ENCODE measurements around the gene TOP3B.

The TOP3B gene

DNA sequence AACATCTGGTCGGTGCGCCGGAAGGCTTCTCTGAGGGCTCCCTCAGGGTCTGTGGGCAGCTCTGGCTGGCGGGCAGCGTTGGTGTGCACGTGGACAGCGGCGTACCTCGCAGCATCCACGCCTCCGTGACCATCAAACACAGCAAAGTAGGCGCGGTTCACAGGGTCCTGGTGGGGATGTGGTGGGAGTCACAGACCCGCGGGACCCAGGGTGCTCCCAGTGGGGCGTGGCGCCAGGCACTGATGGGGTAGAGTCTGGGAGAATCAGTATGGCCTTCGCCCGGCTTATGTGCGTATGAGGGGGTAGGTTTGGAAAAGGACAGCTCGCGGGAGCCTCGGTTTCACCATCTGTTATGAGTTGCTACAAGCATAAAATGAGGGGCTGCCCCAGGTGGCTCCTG, 49.2 kb downstream of the TOP3B start:
- DNase-seq (ENCODE audit: extremely low spot score, insufficient read length, low read depth) (no peak), FAIRE-seq (no peak)

DNA sequence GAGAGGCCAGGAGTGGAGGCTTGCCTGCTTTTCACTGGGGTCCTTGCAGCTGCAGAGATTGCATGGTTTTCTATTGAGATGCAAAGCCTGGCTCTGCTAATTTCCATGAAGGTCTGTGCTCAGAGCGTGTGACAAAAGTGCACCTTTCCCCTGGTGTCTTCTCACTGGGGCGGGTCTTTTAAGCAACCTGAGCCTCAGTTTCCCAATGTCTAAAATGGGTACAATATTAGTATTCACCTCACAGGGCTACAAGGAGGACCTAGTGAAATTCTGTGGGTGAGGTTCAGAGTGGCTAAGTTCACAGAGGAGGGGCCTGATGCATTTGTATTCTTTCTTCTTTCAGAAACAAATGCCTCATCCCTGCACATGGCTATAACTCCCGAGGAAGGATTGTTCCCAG, 50.2 kb downstream of the TOP3B start:
- DNase-seq (ENCODE audit: extremely low spot score, insufficient read length, low read depth) (no peak), FAIRE-seq (no peak)

DNA sequence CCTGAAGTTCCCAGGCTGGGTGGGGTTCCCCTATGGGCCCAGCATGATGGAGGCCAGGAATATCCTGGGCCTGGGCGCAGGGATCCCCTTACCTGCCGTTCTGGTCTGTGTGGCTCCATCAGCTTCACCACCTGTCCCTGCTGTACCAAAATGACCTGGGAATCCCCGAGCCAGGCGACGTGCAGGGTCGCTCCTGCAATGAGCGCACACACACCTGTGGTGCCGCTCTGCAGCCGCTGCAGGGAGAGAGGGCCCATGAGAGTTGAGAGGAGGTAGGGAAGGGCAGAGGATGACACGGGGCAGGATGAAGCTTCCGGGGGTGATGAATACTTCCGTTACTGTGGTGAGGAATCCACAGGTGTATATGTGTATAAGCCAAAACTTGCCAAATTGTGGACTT, 51.5 kb downstream of the TOP3B start:
- FAIRE-seq = no peak

DNA sequence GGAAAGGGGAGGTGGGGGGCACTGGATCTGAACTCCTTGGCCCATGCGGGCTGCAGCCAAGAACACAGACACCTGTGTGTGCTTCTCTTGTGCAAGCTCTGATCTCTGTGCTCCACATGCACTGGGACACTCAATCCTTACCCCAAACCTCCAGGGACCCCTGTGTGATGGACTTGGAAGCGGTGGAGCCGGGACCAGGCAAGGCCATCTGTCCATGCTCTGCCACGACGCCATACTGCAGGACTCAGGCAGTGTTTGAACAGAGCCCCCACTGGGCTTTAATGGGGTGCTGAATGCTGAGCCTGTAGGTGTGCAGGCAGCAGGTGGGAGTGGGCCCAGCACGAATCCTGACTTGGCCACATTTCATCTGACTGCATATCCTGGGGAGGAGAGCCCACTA, 53.3 kb downstream of the TOP3B start:
- DNase-seq (ENCODE audit: extremely low spot score, insufficient read length, low read depth) (no peak), FAIRE-seq (no peak)

More for the DNA sequence above, 51.5 kb downstream of the TOP3B start:
- no peak for DNase-seq (ENCODE audit: extremely low spot score, insufficient read length, low read depth)

DNA sequence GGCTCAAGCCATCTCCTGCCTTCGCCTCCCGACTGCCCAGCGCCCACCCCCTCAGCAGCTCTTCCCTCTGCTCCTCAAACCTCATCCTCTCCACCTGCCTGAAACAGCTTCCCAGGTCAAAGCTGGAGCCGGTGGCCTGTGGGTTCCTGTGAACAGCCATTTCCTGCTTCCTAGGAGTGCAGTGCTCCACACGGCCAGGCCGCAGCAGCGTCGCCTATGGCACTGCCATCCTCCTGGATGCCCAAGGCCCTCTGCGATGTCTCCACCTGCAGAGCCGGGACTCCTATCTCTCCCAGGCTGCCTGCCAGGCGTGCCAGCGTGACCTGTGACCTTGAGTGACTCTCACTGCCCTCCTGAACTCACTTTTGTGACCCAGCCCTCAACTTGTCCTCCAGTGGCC, 54.5 kb downstream of the TOP3B start:
- no peak for FAIRE-seq
- no peak for DNase-seq (ENCODE audit: extremely low spot score, insufficient read length, low read depth)

DNA sequence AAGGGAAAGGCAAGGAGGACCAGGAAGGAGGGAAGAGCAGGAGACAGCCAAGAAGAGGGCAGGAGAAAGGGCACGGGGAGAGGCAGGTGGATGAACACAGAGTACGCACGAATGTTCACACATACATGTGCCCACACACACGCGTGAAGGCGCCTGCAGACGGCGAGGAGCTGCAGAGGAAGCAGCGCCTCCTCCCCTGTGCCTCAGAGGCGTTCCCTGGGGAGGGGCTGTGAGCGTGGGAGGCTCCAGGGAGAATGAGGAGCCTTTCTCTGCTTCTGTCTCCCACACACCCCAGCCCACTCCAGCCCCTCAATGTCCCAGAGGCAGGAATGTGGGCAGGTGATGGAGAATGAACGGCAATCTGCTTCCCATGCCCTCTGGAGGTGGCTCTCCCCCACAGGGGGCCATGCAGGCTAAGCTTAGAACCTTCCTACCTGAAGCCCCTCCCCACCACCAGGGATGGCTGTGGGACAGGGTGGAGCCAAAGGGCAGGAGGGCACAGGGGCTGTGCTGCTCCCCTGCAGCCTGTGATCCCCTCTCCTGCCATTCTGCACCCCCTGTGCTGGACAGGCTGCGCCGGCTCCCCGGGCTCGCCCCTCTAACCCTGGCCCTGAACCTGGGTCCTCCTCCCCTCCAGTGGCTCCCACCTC, 55.3 kb downstream of the TOP3B start:
- DNase-seq (ENCODE audit: extremely low spot score, insufficient read length, low read depth) (no peak), FAIRE-seq (no peak)

DNA sequence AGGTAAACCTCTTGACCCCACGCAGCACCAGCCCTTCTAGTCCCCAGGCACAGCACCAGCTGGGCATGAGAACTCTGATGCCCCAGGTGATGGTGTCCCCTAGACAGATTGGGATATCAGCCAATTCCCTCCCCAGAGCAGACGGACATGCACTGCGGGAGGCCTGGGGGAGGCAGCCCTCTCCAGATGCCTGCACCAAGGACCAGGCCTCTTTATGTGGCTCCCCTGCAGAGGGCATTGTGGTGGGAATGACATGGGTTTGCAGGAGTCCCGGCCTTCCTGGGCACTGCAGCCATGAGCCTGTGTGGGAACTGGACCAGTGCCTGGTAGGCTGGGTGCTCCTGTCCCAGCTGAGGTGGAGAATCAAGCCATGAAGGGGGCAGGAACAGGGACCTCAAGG, 55.9 kb downstream of the TOP3B start:
- no peak for DNase-seq (ENCODE audit: extremely low spot score, insufficient read length, low read depth)

DNA sequence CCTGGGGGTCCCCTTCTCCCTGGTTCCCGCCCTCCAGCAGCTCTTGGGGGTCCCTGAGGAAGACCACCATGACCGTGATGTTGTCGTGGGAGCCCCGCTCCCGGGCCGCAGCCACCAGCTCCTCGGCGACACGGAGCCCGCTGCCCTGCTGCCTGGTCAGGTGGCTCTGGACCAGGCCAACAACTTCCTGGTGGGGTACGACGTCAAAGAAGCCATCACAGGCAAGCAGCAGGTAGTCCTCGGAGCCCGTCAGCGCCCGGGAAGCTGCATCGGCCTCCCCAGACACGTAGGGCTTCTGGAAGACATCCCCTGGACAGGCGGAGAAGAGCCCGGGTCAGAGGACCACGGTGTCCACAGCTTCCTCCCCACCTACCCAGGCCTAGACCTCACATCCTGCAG, 59.4 kb downstream of the TOP3B start:
- DNase-seq (ENCODE audit: extremely low spot score, insufficient read length, low read depth) (no peak), FAIRE-seq (no peak)

More for the DNA sequence above, 55.9 kb downstream of the TOP3B start:
- no peak for FAIRE-seq

DNA sequence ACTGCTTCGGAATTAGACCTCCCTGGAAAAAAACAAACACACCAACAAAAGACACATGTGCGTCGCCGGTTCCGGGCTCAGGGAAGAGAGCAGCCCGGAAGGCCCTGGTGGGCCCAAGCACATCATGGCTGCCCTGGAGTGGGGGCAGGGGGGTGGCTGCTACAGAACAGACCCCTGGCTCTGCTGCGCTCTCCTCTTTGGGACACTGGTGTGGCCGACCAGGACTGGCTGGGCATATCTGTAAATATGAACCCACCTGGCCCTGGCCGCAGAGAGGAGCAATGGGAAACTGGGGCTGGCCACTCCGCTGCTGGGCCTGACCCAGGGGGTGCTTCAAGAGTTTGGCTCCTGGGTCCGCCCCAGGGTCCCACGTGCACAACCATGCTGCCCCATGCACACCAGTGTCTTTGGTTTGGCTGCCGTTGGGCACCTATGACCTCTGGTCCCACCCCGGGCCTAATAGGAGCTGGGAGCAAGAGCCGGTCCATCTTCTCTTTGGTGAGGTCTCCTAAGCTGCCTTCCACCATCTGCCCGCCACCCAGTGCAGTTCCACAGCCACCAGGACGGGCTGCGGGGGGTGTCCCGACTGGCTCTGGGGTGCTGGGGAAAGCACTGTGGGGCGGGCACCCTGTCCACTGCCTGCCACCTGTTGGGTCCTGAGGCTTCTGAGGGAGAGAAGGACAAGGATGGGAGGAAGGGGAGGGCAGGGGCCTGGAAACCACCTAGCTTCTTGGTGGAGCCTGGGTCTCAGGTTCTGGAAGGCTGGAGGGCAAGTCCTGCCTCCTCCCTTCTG, 60.0 kb downstream of the TOP3B start:
- no peak for FAIRE-seq
- no peak for DNase-seq (ENCODE audit: extremely low spot score, insufficient read length, low read depth)

DNA sequence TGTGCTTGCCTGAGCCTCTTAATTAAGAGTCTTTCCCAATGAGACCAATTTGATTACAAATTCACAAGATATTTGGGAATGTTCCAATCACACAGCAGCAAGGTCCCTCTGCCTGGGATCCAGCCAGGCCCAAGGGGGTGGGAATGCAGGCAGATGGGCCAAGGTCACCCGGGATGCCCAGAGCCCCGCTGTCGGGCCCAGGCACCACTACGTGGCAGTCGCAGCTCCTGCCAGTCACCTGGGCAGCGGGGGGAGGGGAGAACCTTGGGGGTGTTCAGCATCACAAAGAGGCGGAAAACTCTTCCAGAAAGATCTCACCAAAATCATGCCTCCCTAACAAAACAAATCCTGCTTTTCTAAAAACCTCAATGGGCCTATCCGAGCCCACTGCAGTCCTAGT, 60.9 kb downstream of the TOP3B start:
- DNase-seq (ENCODE audit: extremely low spot score, insufficient read length, low read depth) (no peak), FAIRE-seq (no peak)

DNA sequence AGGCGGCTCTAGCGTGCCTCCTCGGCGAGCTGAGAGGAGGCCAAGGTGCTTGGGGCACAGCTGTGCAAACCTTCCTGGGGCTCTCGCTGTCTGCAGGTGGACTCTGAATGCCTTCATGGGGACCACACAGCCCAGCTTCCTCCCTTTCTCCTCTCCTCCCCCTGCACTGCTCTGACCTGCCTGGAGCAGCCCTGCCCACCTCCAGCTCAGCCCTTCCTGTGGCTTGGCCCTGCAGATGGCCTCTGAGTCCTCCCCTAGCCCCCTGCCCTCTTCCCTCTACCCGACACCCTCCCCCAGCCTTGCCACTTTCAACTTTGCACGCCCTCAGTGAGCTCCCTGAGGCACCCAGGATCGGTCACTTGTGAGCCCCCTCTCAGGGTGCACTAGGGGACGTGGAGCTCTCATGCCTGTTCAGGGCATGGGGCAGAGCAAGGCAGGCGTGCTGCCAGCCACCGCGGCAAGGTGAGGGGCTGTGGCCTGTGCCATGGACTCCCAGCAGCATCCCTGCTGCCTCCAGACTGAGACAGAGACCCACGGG, 61.3 kb downstream of the TOP3B start:
- FAIRE-seq (no peak), DNase-seq (ENCODE audit: extremely low spot score, insufficient read length, low read depth) (no peak)

DNA sequence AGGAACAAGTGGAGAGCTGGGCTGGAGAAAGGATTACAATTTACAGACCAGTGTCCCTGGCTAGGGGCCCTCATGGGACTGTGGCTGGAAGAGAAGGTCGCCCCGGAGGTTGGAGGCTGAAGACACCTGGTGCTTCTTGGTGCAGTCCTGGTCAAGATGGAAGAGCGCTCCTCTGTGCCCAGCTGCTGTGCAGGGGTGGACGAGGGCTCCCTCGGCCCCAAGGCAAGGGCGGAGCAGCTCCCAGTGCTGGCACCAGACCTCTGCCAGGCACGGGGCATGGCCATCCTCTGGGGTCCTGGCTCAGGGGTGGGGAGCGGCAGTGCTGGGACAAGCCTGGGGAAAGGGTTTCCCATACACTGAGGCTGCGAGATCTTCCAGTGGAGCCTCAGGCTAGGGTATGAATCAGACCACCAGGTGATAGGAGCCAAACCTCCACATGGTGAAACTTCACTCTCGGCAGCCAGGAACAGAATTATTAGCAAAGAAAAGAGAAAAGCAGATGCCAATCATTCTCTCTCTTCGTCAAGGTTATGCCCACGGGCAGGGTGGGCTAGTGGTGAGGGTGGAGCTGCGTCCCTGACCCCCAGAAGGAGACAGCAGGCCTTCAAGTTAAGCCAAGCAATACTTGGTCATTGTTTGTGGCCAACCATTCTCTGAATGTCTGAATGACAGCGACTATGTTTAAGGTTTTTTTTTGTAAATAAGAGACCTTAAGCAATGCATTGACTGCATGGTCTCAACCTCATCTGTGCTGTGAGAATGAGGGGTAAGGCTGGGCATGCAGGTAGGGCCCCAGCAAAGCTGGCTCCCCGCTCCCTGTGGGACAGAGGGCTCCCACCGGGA, 62.0 kb downstream of the TOP3B start:
- no peak for DNase-seq (ENCODE audit: extremely low spot score, insufficient read length, low read depth)
- FAIRE-seq = no peak

DNA sequence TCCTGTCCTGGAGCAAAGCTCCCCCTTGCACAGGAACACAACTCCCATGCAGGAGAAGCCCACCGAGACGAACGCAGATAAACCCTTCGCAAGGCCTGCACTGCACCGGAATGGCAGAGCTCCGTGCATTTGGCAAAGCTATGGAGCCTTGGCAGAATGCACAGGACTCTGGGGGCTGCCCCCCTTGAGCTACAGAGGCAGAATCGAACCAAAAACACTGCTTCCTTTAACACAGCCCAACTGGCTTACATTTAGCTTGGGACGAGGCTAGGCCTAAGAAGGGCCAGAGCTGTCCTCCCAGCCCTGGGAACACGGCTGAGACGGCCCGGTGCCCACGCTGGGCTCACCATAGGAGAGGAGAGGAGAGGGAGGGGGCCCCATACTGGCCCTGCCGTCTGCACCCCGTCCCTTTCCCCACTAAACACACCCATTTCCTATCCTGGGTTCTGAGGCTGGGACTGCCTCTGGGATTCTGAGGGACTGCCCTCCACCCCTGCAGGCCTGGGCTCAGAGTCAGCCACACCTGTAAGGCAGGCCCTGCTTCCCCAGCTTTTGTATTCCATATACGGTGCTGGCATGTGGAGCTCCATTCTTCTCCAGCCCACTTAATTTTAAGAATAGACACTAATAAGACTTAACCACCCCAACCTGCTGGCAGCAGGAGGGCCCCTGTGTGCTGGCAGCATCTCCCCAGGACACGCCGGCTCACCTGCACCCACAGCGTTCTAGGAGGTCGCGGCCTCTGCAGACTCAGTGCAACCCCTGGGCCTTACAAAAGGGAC, 62.9 kb downstream of the TOP3B start:
- no peak for FAIRE-seq
- no peak for DNase-seq (ENCODE audit: extremely low spot score, insufficient read length, low read depth)

DNA sequence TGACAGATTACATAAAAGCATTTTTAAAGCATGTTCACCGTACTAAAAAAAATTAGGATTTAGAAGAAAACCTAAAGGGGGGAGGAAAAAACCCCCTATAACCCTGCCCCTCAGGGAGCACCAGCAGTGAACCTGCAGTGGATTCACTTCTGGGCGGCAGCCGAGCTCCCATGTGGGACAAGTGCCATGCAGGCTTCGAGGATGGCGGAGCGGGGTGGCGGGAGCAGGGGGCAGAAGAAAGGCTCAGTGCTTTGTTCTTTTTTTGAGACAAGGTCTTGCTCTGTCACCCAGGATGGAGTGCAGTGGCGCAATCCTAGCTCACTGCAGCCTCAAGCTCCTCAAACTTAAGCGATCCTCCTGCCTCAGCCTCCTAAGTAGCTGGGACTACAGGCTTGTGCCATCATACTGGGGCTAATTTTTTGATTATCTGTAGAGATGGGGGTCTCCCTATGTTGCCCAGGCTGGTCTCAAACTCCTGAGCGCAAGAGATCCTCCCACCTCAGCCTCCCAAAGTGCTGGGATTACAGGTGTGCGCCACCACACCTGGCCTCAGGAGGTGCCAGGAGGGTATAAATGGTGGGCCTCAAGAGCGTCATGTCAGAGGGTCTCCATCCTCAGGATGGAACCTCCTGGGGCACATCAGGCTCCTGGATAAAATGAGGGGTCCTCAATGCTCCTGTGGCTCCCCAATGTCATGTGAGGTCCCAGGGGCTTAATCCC, 64.0 kb downstream of the TOP3B start:
- FAIRE-seq (no peak), DNase-seq (ENCODE audit: extremely low spot score, insufficient read length, low read depth) (no peak)

DNA sequence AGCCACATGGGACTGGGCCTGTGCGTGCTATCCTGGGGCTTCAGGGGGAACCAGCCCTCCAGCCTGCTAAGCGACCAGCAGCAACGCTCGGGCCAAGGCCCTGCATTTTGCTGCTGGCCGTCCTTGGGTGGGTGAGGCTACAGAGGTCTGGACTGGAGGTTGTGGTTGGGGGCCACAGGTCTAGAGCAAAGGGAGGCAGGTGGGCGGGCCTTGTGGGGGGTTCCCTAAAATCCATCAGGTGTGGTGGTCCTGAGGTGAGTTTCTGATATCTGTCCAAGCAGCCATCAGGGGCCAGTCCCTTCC, 64.7 kb downstream of the TOP3B start:
- DNase-seq (ENCODE audit: extremely low spot score, insufficient read length, low read depth) = no peak
- no peak for FAIRE-seq

DNA sequence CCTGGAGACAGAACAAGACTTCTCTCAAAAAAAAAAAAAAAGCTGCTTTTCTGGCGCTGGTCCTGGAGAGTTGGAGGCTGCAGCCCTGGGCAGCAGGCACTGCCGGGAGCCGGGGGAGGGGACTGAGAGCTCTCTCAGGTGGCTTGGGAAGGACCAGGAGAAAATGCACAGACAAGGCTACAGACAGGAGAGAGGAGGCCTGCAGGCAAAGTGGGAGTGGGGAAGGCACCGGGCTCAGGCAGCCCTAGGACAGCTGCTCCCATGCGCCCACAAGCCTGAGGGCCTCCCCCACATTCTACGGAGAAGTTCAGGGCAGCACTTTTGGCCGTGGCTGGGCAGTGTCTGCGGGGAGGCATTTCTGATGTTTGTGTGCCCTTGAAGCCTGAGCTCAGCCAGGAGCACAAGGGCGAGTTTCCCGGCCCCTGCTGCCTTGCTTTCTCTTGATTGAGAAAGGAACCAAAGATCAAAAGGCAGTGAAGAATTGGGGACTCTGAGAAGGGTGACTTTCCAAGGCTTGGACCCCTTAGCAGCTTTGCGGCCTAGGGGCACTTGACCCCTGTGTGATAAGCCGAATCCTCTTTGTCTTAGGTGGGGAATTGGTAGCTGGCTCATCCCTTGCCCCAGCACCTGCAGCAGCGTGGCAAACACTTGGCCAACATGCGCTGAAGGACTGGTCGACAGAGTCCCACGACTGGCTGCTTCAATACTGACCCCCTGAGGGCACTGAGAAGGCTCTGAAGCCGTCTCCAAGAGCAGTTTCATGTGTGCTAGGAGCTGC, 65.2 kb downstream of the TOP3B start:
- FAIRE-seq (no peak), DNase-seq (ENCODE audit: extremely low spot score, insufficient read length, low read depth) (no peak)

DNA sequence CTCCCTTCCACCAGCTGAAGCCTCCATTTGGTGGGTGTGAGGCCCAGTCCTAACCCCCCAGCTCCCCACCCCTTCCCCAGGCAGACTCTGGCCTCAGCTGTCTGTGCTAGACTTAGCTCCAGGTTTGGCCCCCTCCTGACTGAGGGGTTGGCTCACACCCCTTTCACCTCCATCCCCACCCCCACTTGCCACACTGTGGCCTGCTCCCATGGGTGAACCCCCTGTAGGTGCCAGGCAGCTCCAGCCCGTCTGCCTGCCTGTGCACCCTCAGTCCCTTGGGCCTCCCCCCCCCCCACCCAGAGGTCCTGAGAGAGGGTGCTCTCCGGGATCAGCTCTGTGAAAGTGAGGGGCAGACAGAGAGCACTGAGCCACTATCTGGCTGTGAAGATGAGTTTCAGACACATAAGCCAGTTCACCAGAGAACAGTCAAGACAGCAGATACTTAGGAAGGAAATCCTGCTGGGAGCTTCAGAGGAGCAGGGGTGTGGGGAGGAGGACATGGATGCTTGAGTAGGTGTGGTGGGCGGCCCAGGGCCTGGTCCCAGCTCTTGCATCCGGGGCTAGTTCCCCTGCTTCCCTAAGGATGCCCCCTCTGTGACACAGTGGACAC, 66.2 kb downstream of the TOP3B start:
- FAIRE-seq = no peak
- no peak for DNase-seq (ENCODE audit: extremely low spot score, insufficient read length, low read depth)

DNA sequence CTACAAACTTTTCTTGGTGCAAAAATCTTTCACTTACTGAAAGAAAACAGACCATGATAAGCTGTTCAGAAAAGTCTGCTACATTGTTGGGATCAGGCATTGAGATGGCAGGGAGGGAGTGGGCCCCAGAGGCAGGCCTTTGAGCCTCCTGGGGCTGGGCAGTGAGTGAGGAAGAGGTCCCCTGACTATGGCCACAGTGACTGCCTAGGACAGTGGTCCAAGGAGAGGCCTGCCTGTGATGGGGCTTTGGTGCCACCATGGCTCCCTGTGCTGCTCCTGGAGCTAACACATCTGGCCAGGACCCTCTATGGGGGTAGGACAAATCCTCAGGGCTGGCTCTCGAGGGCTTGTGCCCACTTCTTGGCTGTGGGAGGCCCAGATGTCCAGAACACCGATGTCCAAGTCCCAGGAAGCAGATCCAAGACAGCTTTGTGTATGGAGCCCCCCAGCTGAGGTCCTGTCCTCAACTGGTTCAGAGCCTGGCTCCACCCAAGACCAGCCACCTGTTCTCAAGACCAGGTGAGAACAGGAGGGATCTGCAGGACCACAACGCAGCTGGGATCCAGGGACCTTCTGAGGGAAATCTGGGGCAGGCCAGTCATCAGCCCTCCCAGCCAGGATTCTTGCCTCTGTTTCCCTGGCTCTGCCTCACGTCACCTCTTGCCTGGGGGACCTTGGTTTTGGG, 66.8 kb downstream of the TOP3B start:
- no peak for FAIRE-seq

More for the DNA sequence above, 66.8 kb downstream of the TOP3B start:
- no peak for DNase-seq (ENCODE audit: extremely low spot score, insufficient read length, low read depth)
